HT1080 (cell line): Measurements from ENCODE around the gene WTAP. TPM values are rescaled to one million over a fixed set of nuclear protein-coding genes. Genes with fewer than 3 reads are reported as not detected.
"Not testable (repeated sequence)": the region's sequence is repeated elsewhere in the genome, so short reads cannot be mapped to it uniquely, and the experiment has no call there.

Experiments
- DNase-seq: peaks from one replicate; pipeline ENCODE4 v3.0.0-alpha.2; 2015; ENCODE audit warnings: low read depth
- total RNA-seq: library from RNA; depleted of rRNA; stranded (reverse); fragments of >200 nt; shearing (Covaris generic); gene quantifications from 2 replicates; pipeline ENCODE4 v1.2.3, GENCODE V29; 2014

WTAP gene
- total RNA-seq, 1 experiment from 2014 or later, result 114 TPM

GRCh38 chr6:159693128-159693893 is 34.0 kb upstream of the WTAP start, which contains the start of gene SOD2:
Gene SOD2, minus strand, starts transcription at chr6:159693241. Its CDS starts 74 bp downstream, at chr6:159693167.
- DNase-seq, result peak; percentile 82

- peak; percentile 69 for DNase-seq
These were observed 33.3 kb upstream of the WTAP start for GRCh38 chr6:159693894-159694545.

- peak; percentile 32 for DNase-seq
These were observed 31.3 kb upstream of the WTAP start for GRCh38 chr6:159695984-159696383.

- no peak for DNase-seq
These were observed 26.3 kb upstream of the WTAP start for GRCh38 chr6:159700970-159701369.

GRCh38 chr6:159701413-159701999 is 25.8 kb upstream of the WTAP start:
- peak; percentile 82 for DNase-seq

- not testable (repeated sequence) for DNase-seq
These were observed 16.7 kb upstream of the WTAP start for GRCh38 chr6:159710603-159711002.

- DNase-seq, result not testable (repeated sequence)
These were observed 14.9 kb upstream of the WTAP start for GRCh38 chr6:159712389-159712788.

GRCh38 chr6:159713984-159714383 is 13.3 kb upstream of the WTAP start:
- DNase-seq, result no peak

- no peak for DNase-seq
These were observed 12.9 kb upstream of the WTAP start for GRCh38 chr6:159714404-159714803.

GRCh38 chr6:159715166-159715565 is 12.1 kb upstream of the WTAP start:
- no peak for DNase-seq

- no peak for DNase-seq
These were observed 11.7 kb upstream of the WTAP start for GRCh38 chr6:159715605-159716004.

- peak; percentile 73 for DNase-seq
These were observed 10.8 kb upstream of the WTAP start for GRCh38 chr6:159716247-159717096.

- no peak for DNase-seq
These were observed 8.7 kb upstream of the WTAP start for GRCh38 chr6:159718634-159719033.

- DNase-seq, result no peak
These were observed 8.0 kb upstream of the WTAP start for GRCh38 chr6:159719287-159719686.

GRCh38 chr6:159720708-159721107 is 6.6 kb upstream of the WTAP start:
- peak; percentile 32 for DNase-seq

- DNase-seq, result not testable (repeated sequence)
These were observed 5.3 kb upstream of the WTAP start for GRCh38 chr6:159721981-159722380.

- no peak for DNase-seq
These were observed 4.7 kb upstream of the WTAP start for GRCh38 chr6:159722655-159723054.

- no peak for DNase-seq
These were observed 4.0 kb upstream of the WTAP start for GRCh38 chr6:159723259-159723658.

GRCh38 chr6:159724778-159725177 is 2.5 kb upstream of the WTAP start:
- no peak for DNase-seq

GRCh38 chr6:159725208-159725607 is 2.1 kb upstream of the WTAP start:
- not testable (repeated sequence) for DNase-seq

GRCh38 chr6:159726255-159726917 is 920 bp upstream of the WTAP start:
- no peak for DNase-seq
